Esophagus squamous epithelium (tissue), 5 donors: ENCODE measurements around the gene MRM3. TPM values are rescaled to one million over a fixed set of nuclear protein-coding genes. Genes with fewer than 3 reads are reported as not detected.
"Not testable (repeated sequence)": the region's sequence is repeated elsewhere in the genome, so short reads cannot be mapped to it uniquely, and the experiment has no call there.

Experiments
- DNase-seq: peaks from one replicate; lab custom pipeline; 2025; lab: John Stamatoyannopoulos, UW
- H3K27ac ChIP-seq, 4 donors: fragments of 200-600 bp; sonication (generic); one replicate each; pipeline ENCODE4 v1.5.1; 2016 to 2019; ENCODE audit warnings: mild to moderate bottlenecking in 1 of 4
- H3K27me3 ChIP-seq, 4 donors: fragments of 200-600 bp; sonication (generic); 1 replicate in 3 of 4; 2 replicates in 1 of 4; pipeline versions ENCODE4 v1.5.1 to v1.6.0; 2017 to 2021; ENCODE audit warnings: antibody characterized with exemption in 1 of 4
- H3K36me3 ChIP-seq, 3 donors: fragments of 200-600 bp; sonication (generic); one replicate each; pipeline ENCODE4 v1.5.1; 2016 to 2019
- H3K4me1 ChIP-seq, 3 donors: fragments of 200-600 bp; sonication (generic); one replicate each; pipeline ENCODE4 v1.5.1; 2017 to 2019
- H3K4me3 ChIP-seq, 4 donors: fragments of 200-600 bp; sonication (generic); 1 replicate in 3 of 4; 2 replicates in 1 of 4; pipeline ENCODE4 v1.5.1; 2016 to 2019; ENCODE audit warnings: mild to moderate bottlenecking in 2 of 4, moderate library complexity in 1 of 4
- H3K9me3 ChIP-seq, 3 donors: fragments of 200-600 bp; sonication (generic); one replicate each; pipeline ENCODE4 v1.5.1; 2016 to 2019
- CTCF ChIP-seq, 6 experiments: fragments of 450-650 bp in 4 of 6; fragments of 200-600 bp in 2 of 6; sonication (generic) in 2 of 6; IDR thresholded peaks; one replicate each; pipeline ENCODE4 v1.5.1; 2016 to 2019; ENCODE audit warnings: antibody characterized with exemption in 6 of 6, mild to moderate bottlenecking in 4 of 6, moderate library complexity in 4 of 6
- POLR2A ChIP-seq, 4 donors: fragments of 450-650 bp; IDR thresholded peaks; one replicate each; pipeline ENCODE4 v1.6.1; 2017; ENCODE audit warnings: antibody characterized with exemption in 4 of 4, mild to moderate bottlenecking in 4 of 4, moderate library complexity in 3 of 4
- WGBS, 2 donors: methylation state at CpG; one replicate each; pipeline ENCODE4 v1.1.5; 2018; 5-methylcytosine and 5-hydroxymethylcytosine counted together
- intact Hi-C: fragments of 100-400 bp; cut with DNase I; formaldehyde crosslinking; loops from one replicate; pipeline ENCODE4 v1.15.0; 2022
- total RNA-seq, 4 donors: library from RNA; depleted of rRNA; stranded (reverse); fragments of >200 nt; gene quantifications; one replicate each; pipeline ENCODE4 v1.1.0, GENCODE V29; 2016
- donor health status: DM: yes; HTN: yes; CAD: no.

Gene MRM3
- total RNA-seq, 4 donors from 2014 or later = 15.7 to 25.7 (median 18.7) TPM

- Histone ChIP-seq H3K9me3 (no peaks in the 10 kb centered on the region), H3K36me3 (peaks cover 16 to 73% (median 34%) of the 10 kb centered on the region in 3 donors), H3K27me3 (no peaks in the 10 kb centered on the region), H3K4me1 (peaks cover 8 to 18% (median 9%) of the 10 kb centered on the region in 3 donors), H3K4me3 (no peak overlapping the region), H3K27ac (no peak overlapping the region)
- 80% methylated on average over 2 of the region's 9 CpGs; no CpG with 5 or more reads in 1 of the 2 donors for WGBS, 2 donors
- no peak for DNase-seq
- intact Hi-C loops = no loop called here
- TF ChIP-seq CTCF (IDR thresholded peaks at IDR 0.05) (no peak), POLR2A (IDR thresholded peaks at IDR 0.05) (no peak)
Measured at GRCh38 chr17:746181-746580, 36.0 kb upstream of the MRM3 start.

- no peak for TF ChIP-seq CTCF (IDR thresholded peaks at IDR 0.05)
- no peak for TF ChIP-seq POLR2A (IDR thresholded peaks at IDR 0.05)
- H3K4me1 ChIP-seq = peaks cover 10 to 25% (median 13%) of the 10 kb centered on the region in 3 donors
- peaks cover 16 to 65% (median 26%) of the 10 kb centered on the region in 3 donors for H3K36me3 ChIP-seq
- H3K27me3 ChIP-seq = no peaks in the 10 kb centered on the region
- no peak overlapping the region for H3K27ac ChIP-seq
- intact Hi-C loops = no loop called here
- no peak for DNase-seq
- no peaks in the 10 kb centered on the region for H3K9me3 ChIP-seq
- no peak overlapping the region for H3K4me3 ChIP-seq
- WGBS, 2 donors = 83 to 86% methylated on average over 23 to 27 of the region's 38 CpGs
Measured at GRCh38 chr17:746783-747629, 35.1 kb upstream of the MRM3 start.

GRCh38 chr17:748604-749003 lies 33.5 kb upstream of the MRM3 start:
- peaks cover 10 to 32% (median 13%) of the 10 kb centered on the region in 3 donors for H3K4me1 ChIP-seq
- H3K9me3 ChIP-seq, intact Hi-C loops, DNase-seq, H3K4me3 ChIP-seq, H3K27me3 ChIP-seq, H3K27ac ChIP-seq: not testable (repeated sequence)
- WGBS, 2 donors = 87 to 100% methylated on average over 3 to 4 of the region's 4 CpGs
- peaks cover 16 to 49% (median 21%) of the 10 kb centered on the region in 3 donors for H3K36me3 ChIP-seq

- H3K4me3 ChIP-seq, H3K27ac ChIP-seq, DNase-seq, H3K9me3 ChIP-seq, H3K27me3 ChIP-seq, intact Hi-C loops: not testable (repeated sequence)
- Histone ChIP-seq H3K36me3 (peaks cover 16 to 41% (median 21%) of the 10 kb centered on the region in 3 donors), H3K4me1 (peaks cover 10 to 32% (median 13%) of the 10 kb centered on the region in 3 donors)
- WGBS, 2 donors = 71 to 81% methylated on average over 4 to 6 of the region's 7 CpGs
Measured at GRCh38 chr17:749359-749758, 32.8 kb upstream of the MRM3 start.

GRCh38 chr17:750431-751037 lies 31.6 kb upstream of the MRM3 start:
- Histone ChIP-seq H3K4me3 (peak overlapping the region; percentile 77 to 97 (median 88)), H3K4me1 (peaks cover 10 to 32% (median 13%) of the 10 kb centered on the region in 3 donors), H3K9me3 (no peaks in the 10 kb centered on the region), H3K27me3 (no peaks in the 10 kb centered on the region), H3K27ac (peak overlapping the region in 2 of 4 donors; percentile 90 to 93), H3K36me3 (peaks cover 9 to 29% (median 11%) of the 10 kb centered on the region in 3 donors)
- TF ChIP-seq CTCF (IDR thresholded peaks at IDR 0.05) (no peak), POLR2A (IDR thresholded peaks at IDR 0.05) (no peak)
- intact Hi-C loops = no loop called here
- 50 to 58% methylated on average over 8 of the region's 8 CpGs for WGBS, 2 donors
- no peak for DNase-seq
